Stimulated activated CD4-positive, alpha-beta T cell treated with anti-CD3 and anti-CD28 coated beads, Interleukin-4, amount 100 ng/mL, for 24 hours (primary cell): ENCODE data around the gene KCNQ4.

Source experiments
- DNase-seq: peaks from one replicate; pipeline ENCODE4 v3.0.0-alpha.2; 2020

KCNQ4 gene

GRCh38 chr1:40777224-40777970 lies 6.2 kb upstream of the KCNQ4 start:
- DNase-seq, result no peak

GRCh38 chr1:40780678-40781607 lies 2.6 kb upstream of the KCNQ4 start:
- no peak for DNase-seq

- DNase-seq, result no peak
Measured at GRCh38 chr1:40781608-40781971, 2.0 kb upstream of the KCNQ4 start.

GRCh38 chr1:40782371-40782956 lies 1.1 kb upstream of the KCNQ4 start:
- no peak for DNase-seq

- no peak for DNase-seq
Measured at GRCh38 chr1:40784141-40784770, 669 bp downstream of the KCNQ4 start.

- DNase-seq, result no peak
Measured at GRCh38 chr1:40784771-40785151, 1.2 kb downstream of the KCNQ4 start.

- DNase-seq, result no peak
Measured at GRCh38 chr1:40785446-40785845, 1.9 kb downstream of the KCNQ4 start.

- DNase-seq, result no peak
Measured at GRCh38 chr1:40786171-40786994, 2.8 kb downstream of the KCNQ4 start.

GRCh38 chr1:40786995-40787705 lies 3.6 kb downstream of the KCNQ4 start:
- no peak for DNase-seq

- no peak for DNase-seq
Measured at GRCh38 chr1:40787737-40788560, 4.4 kb downstream of the KCNQ4 start.

GRCh38 chr1:40788561-40789341 lies 5.2 kb downstream of the KCNQ4 start:
- DNase-seq, result no peak

GRCh38 chr1:40789342-40789598 lies 5.7 kb downstream of the KCNQ4 start:
- no peak for DNase-seq

GRCh38 chr1:40789661-40790430 lies 6.3 kb downstream of the KCNQ4 start:
- DNase-seq, result no peak

- DNase-seq, result no peak
Measured at GRCh38 chr1:40792036-40792435, 8.4 kb downstream of the KCNQ4 start.

- no peak for DNase-seq
Measured at GRCh38 chr1:40793617-40794016, 10.0 kb downstream of the KCNQ4 start.

GRCh38 chr1:40794048-40794447 lies 10.5 kb downstream of the KCNQ4 start:
- no peak for DNase-seq

- DNase-seq, result no peak
Measured at GRCh38 chr1:40794974-40795715, 11.6 kb downstream of the KCNQ4 start.

GRCh38 chr1:40795811-40796586 lies 12.4 kb downstream of the KCNQ4 start:
- DNase-seq, result no peak
